HG03439 (cell line): ENCODE measurements around the gene AXIN2.
"Not testable (repeated sequence)": the region's sequence is repeated elsewhere in the genome, so short reads cannot be mapped to it uniquely, and the experiment has no call there.

ENCODE experiments used
- ATAC-seq: cut with Tn5 transposase; IDR thresholded peaks from one replicate; pipeline ENCODE4 v1.9.1; 2021; ENCODE audit warnings: mild to moderate bottlenecking, moderate library complexity; ENCODE audit not compliant: unreplicated experiment

AXIN2 gene

GRCh38 chr17:65538675-65539529 lies 22.5 kb downstream of the AXIN2 start:
- ATAC-seq, result no peak

DNA sequence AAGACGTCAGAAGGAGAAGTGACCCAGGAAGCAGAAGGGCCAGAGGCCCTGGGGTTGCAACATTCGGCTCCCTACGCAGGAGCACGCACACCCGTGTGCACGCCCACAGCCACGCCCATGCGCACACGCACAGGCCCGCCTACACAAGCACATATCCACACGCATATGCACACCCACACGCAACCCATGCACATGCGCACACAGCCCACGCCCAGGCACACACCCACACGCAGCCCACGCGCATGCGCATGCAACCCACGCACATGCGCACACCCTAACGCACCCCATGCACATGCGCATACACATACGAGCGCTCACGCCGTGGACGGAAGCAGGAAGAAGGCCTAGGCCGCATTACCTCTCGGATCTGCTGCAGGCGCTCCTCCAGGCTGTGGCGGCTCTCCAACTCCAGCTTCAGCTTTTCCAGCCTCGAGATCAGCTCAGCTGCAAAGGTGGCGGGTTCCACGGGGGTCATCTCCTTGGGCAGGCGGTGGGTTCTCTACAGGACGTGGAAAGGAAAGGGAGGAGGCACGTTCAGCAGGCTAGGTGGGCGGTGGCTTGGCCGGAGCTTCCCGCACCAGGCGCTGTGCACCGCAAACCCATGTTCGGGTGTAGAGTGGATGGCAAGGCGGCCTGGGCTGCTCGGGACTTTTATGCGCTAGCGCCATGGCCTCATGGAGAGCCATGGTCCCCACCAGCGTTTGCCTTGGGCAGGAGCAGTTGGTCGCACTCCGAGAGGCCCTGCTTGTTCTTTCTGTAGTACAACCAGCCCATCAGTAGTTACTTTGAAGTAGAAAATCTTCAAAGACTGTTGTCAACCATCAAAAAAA lies 23.4 kb downstream of the AXIN2 start:
- no peak for ATAC-seq

- ATAC-seq, result no peak
Observed at GRCh38 chr17:65537343-65537844, 24.1 kb downstream of the AXIN2 start.

GRCh38 chr17:65536573-65537342 lies 24.7 kb downstream of the AXIN2 start:
- no peak for ATAC-seq

- no peak for ATAC-seq
Observed at GRCh38 chr17:65535777-65536572, 25.5 kb downstream of the AXIN2 start.

- ATAC-seq, result no peak
Observed at GRCh38 chr17:65533852-65534457, 27.5 kb downstream of the AXIN2 start.

- no peak for ATAC-seq
Observed at GRCh38 chr17:65533056-65533745, 28.2 kb downstream of the AXIN2 start.

- ATAC-seq, result no peak
Observed at GRCh38 chr17:65532101-65532890, 29.2 kb downstream of the AXIN2 start.

- no peak for ATAC-seq
Observed at GRCh38 chr17:65531256-65532100, 30.0 kb downstream of the AXIN2 start.

GRCh38 chr17:65530523-65531255 lies 30.8 kb downstream of the AXIN2 start:
- no peak for ATAC-seq

GRCh38 chr17:65529761-65530522 lies 31.5 kb downstream of the AXIN2 start:
- ATAC-seq, result no peak

GRCh38 chr17:65529040-65529633 lies 32.3 kb downstream of the AXIN2 start:
- no peak for ATAC-seq

- ATAC-seq, result no peak
Observed at GRCh38 chr17:65527857-65528591, 33.4 kb downstream of the AXIN2 start.

- ATAC-seq, result no peak
Observed at GRCh38 chr17:65527381-65527780, 34.1 kb downstream of the AXIN2 start.

DNA sequence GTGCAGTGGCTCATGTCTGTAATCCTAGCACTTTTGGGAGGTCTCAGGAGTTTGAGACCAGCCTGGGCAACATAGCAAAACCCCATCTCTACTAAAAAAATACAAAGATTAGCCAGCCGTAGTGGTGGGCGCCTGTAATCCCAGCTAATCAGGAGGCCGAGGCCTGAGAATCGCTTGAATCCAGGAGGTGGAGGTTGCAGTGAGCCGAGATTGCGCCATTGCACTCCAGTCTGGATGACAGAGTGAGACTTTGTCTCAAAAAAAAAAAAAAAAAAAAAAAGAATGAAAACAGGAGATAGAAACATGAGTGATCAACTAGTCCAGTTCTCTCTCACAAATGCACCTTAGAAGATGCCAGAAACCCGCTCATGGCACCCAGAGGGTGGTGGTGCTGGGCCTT lies 34.6 kb downstream of the AXIN2 start:
- ATAC-seq, result not testable (repeated sequence)
